ENCODE results near the gene TXNL4A. TPM values are rescaled to one million over a fixed set of nuclear protein-coding genes. Genes with fewer than 3 reads are reported as not detected.

Gene TXNL4A
- total RNA-seq, 2 experiments from 2014 or later, result 185 to 186 TPM

- DNase-seq, result no peak
- Mint-ChIP-seq H3K4me3 (no peak overlapping the region), H3K36me3 (ENCODE audit: low read depth) (peaks cover 89% of the 10 kb centered on the region), H3K9me3 (peaks cover 54% of the 10 kb centered on the region), H3K27ac (no peak overlapping the region), H3K27me3 (ENCODE audit: low read depth) (no peaks in the 10 kb centered on the region), H3K4me1 (ENCODE audit: low read depth) (no peaks in the 10 kb centered on the region)
- CTCF ChIA-PET, result no interaction called here
- intact Hi-C loops (cut with micrococcal nuclease), result no loop called here
These were observed 52.9 kb downstream of the TXNL4A start for GRCh38 chr18:79935499-79935898.

- CTCF ChIA-PET, result no interaction called here
- H3K27me3 Mint-ChIP-seq (ENCODE audit: low read depth), result no peaks in the 10 kb centered on the region
- no peak overlapping the region for H3K27ac Mint-ChIP-seq
- peaks cover 55% of the 10 kb centered on the region for H3K9me3 Mint-ChIP-seq
- intact Hi-C loops (cut with micrococcal nuclease), result no loop called here
- no peaks in the 10 kb centered on the region for H3K4me1 Mint-ChIP-seq (ENCODE audit: low read depth)
- peaks cover 88% of the 10 kb centered on the region for H3K36me3 Mint-ChIP-seq (ENCODE audit: low read depth)
- no peak overlapping the region for H3K4me3 Mint-ChIP-seq
- DNase-seq, result no peak
These were observed 53.3 kb downstream of the TXNL4A start for GRCh38 chr18:79935098-79935480.

GRCh38 chr18:79934311-79935097 is 53.9 kb downstream of the TXNL4A start:
- Mint-ChIP-seq H3K4me3 (no peak overlapping the region), H3K4me1 (ENCODE audit: low read depth) (no peaks in the 10 kb centered on the region), H3K27ac (no peak overlapping the region), H3K36me3 (ENCODE audit: low read depth) (peaks cover 88% of the 10 kb centered on the region), H3K9me3 (peaks cover 61% of the 10 kb centered on the region), H3K27me3 (ENCODE audit: low read depth) (no peaks in the 10 kb centered on the region)
- intact Hi-C loops (cut with micrococcal nuclease), result no loop called here
- CTCF ChIA-PET, result no interaction called here
- DNase-seq, result no peak

- CTCF ChIA-PET, result no interaction called here
- no peaks in the 10 kb centered on the region for H3K27me3 Mint-ChIP-seq (ENCODE audit: low read depth)
- H3K4me1 Mint-ChIP-seq (ENCODE audit: low read depth), result no peaks in the 10 kb centered on the region
- peaks cover 68% of the 10 kb centered on the region for H3K9me3 Mint-ChIP-seq
- H3K4me3 Mint-ChIP-seq, result no peak overlapping the region
- no peak for DNase-seq
- intact Hi-C loops (cut with micrococcal nuclease), result no loop called here
- peaks cover 88% of the 10 kb centered on the region for H3K36me3 Mint-ChIP-seq (ENCODE audit: low read depth)
- H3K27ac Mint-ChIP-seq, result no peak overlapping the region
These were observed 54.6 kb downstream of the TXNL4A start for GRCh38 chr18:79933765-79934164.

GRCh38 chr18:79932907-79933306 is 55.5 kb downstream of the TXNL4A start:
- DNase-seq, result no peak
- H3K36me3 Mint-ChIP-seq (ENCODE audit: low read depth), result peaks cover 85% of the 10 kb centered on the region
- H3K4me3 Mint-ChIP-seq, result no peak overlapping the region
- CTCF ChIA-PET, result no interaction called here
- no peaks in the 10 kb centered on the region for H3K4me1 Mint-ChIP-seq (ENCODE audit: low read depth)
- peaks cover 64% of the 10 kb centered on the region for H3K9me3 Mint-ChIP-seq
- H3K27me3 Mint-ChIP-seq (ENCODE audit: low read depth), result no peaks in the 10 kb centered on the region
- no peak overlapping the region for H3K27ac Mint-ChIP-seq
- intact Hi-C loops (cut with micrococcal nuclease), result no loop called here

- DNase-seq, result no peak
- H3K27me3 Mint-ChIP-seq (ENCODE audit: low read depth), result no peaks in the 10 kb centered on the region
- intact Hi-C loops (cut with micrococcal nuclease), result no loop called here
- no peak overlapping the region for H3K4me3 Mint-ChIP-seq
- no peaks in the 10 kb centered on the region for H3K4me1 Mint-ChIP-seq (ENCODE audit: low read depth)
- H3K27ac Mint-ChIP-seq, result no peak overlapping the region
- CTCF ChIA-PET, result no interaction called here
- H3K36me3 Mint-ChIP-seq (ENCODE audit: low read depth), result peaks cover 70% of the 10 kb centered on the region
- peaks cover 56% of the 10 kb centered on the region for H3K9me3 Mint-ChIP-seq
These were observed 56.9 kb downstream of the TXNL4A start for GRCh38 chr18:79931475-79931874.

- intact Hi-C loops (cut with micrococcal nuclease), result no loop called here
- Mint-ChIP-seq H3K36me3 (ENCODE audit: low read depth) (peaks cover 58% of the 10 kb centered on the region), H3K4me1 (ENCODE audit: low read depth) (no peaks in the 10 kb centered on the region), H3K27ac (no peak overlapping the region), H3K9me3 (peaks cover 45% of the 10 kb centered on the region), H3K27me3 (ENCODE audit: low read depth) (no peaks in the 10 kb centered on the region), H3K4me3 (no peak overlapping the region)
- DNase-seq, result no peak
- CTCF ChIA-PET, result interaction anchor here (0.7 kb wide), 1 partner anchor 21 kb away, joined by 3 read pairs; the partner anchor contains the start of gene SLC66A2
These were observed 58.2 kb downstream of the TXNL4A start for GRCh38 chr18:79930020-79930642.

GRCh38 chr18:79928563-79928960 is 59.8 kb downstream of the TXNL4A start:
- H3K27me3 Mint-ChIP-seq (ENCODE audit: low read depth), result no peaks in the 10 kb centered on the region
- H3K27ac Mint-ChIP-seq, result no peak overlapping the region
- CTCF ChIA-PET, result no interaction called here
- no peak for DNase-seq
- H3K9me3 Mint-ChIP-seq, result peaks cover 35% of the 10 kb centered on the region
- H3K4me1 Mint-ChIP-seq (ENCODE audit: low read depth), result no peaks in the 10 kb centered on the region
- peaks cover 50% of the 10 kb centered on the region for H3K36me3 Mint-ChIP-seq (ENCODE audit: low read depth)
- no peak overlapping the region for H3K4me3 Mint-ChIP-seq
- intact Hi-C loops (cut with micrococcal nuclease), result no loop called here

- no peak overlapping the region for H3K27ac Mint-ChIP-seq
- no peaks in the 10 kb centered on the region for H3K4me1 Mint-ChIP-seq (ENCODE audit: low read depth)
- intact Hi-C loops (cut with micrococcal nuclease), result no loop called here
- no peak overlapping the region for H3K4me3 Mint-ChIP-seq
- no peaks in the 10 kb centered on the region for H3K27me3 Mint-ChIP-seq (ENCODE audit: low read depth)
- CTCF ChIA-PET, result no interaction called here
- H3K36me3 Mint-ChIP-seq (ENCODE audit: low read depth), result peaks cover 47% of the 10 kb centered on the region
- no peak for DNase-seq
- peaks cover 30% of the 10 kb centered on the region for H3K9me3 Mint-ChIP-seq
These were observed 60.5 kb downstream of the TXNL4A start for GRCh38 chr18:79927607-79928562.

GRCh38 chr18:79926715-79927606 is 61.4 kb downstream of the TXNL4A start:
- Mint-ChIP-seq H3K9me3 (peaks cover 21% of the 10 kb centered on the region), H3K4me3 (no peak overlapping the region), H3K27me3 (ENCODE audit: low read depth) (no peaks in the 10 kb centered on the region), H3K36me3 (ENCODE audit: low read depth) (peaks cover 39% of the 10 kb centered on the region), H3K4me1 (ENCODE audit: low read depth) (no peaks in the 10 kb centered on the region), H3K27ac (no peak overlapping the region)
- CTCF ChIA-PET, result interaction anchor here (0.6 to 0.7 kb wide), 2 partner anchors 151 to 191 kb away, joined by 3 to 4 read pairs; no protein-coding TSS in a partner anchor
- DNase-seq, result no peak
- intact Hi-C loops (cut with micrococcal nuclease), result no loop called here

GRCh38 chr18:79926306-79926705 is 62.1 kb downstream of the TXNL4A start:
- Mint-ChIP-seq H3K9me3 (peaks cover 19% of the 10 kb centered on the region), H3K4me3 (no peak overlapping the region), H3K27ac (no peak overlapping the region), H3K27me3 (ENCODE audit: low read depth) (no peaks in the 10 kb centered on the region), H3K36me3 (ENCODE audit: low read depth) (peaks cover 38% of the 10 kb centered on the region), H3K4me1 (ENCODE audit: low read depth) (no peaks in the 10 kb centered on the region)
- CTCF ChIA-PET, result interaction anchor here (0.6 to 1.5 kb wide), 2 partner anchors 71 to 150 kb away, joined by 3 to 4 read pairs; no protein-coding TSS in a partner anchor
- intact Hi-C loops (cut with micrococcal nuclease), result no loop called here
- no peak for DNase-seq

All from activated naive CD4-positive, alpha-beta T cell treated with anti-CD3 and anti-CD28 coated beads for 36 hours (primary cell).